Measurements from ENCODE around the gene TAOK1. TPM values are rescaled to one million over a fixed set of nuclear protein-coding genes. Genes with fewer than 3 reads are reported as not detected.

The TAOK1 gene
- total RNA-seq, 1 donor from 2014 or later, result 81.1 TPM

DNA sequence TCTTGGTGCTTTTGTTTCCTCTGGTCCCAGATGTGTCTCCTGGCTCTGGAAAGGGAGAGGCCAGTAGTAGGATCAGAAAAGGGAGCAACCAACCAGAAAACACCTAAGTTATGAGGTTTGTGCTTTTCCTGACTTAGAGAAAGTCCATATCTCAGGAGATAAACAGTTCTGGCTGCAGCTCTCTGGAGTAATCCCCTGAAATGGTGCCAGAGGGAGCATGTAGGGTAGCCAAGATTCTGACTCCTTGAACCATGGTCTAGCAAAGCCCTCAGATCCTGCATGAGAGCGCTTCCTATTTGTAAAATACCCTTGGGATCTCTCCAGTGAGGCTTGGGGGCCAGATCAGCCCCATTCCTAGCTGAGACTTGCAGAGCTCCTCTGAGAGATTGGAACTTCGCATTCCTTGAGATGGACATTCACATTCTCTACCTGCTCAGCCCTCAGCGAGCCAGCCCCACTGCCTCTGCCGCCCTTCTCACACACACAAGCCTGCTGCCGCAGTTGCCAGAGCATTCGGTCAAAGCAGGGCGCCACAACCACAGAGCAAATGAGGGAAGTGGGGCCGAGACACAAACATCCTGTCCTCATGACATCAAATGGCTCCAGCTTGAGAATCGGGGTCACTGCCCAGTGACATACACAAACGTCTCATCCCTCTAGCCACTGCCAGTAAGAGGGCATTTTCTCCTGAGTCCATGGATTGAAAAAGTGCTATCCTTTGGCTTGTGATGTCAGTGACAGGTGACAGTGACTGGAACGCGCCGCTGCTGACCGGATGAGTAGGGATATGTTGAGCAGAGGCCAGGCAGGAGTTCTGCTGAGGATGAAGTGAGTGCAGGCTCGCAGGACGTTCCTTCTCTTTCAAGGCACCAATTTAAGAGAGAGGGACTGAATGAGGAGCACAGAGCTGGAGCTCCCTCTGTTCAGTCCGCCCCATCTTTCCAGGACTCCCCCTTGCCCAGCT lies 171.7 kb downstream of the TAOK1 start:
- DNase-seq (ENCODE audit: extremely low spot score, unreplicated experiment), result peak; percentile 64
- H3K4me3 Mint-ChIP-seq (ENCODE audit: unreplicated experiment), result no peak overlapping the region
- H3K9me3 Mint-ChIP-seq (ENCODE audit: unreplicated experiment), result no peaks in the 10 kb centered on the region
- peaks cover 3% of the 10 kb centered on the region for H3K36me3 Mint-ChIP-seq (ENCODE audit: unreplicated experiment)
- TF ChIP-seq, protein P1, sequence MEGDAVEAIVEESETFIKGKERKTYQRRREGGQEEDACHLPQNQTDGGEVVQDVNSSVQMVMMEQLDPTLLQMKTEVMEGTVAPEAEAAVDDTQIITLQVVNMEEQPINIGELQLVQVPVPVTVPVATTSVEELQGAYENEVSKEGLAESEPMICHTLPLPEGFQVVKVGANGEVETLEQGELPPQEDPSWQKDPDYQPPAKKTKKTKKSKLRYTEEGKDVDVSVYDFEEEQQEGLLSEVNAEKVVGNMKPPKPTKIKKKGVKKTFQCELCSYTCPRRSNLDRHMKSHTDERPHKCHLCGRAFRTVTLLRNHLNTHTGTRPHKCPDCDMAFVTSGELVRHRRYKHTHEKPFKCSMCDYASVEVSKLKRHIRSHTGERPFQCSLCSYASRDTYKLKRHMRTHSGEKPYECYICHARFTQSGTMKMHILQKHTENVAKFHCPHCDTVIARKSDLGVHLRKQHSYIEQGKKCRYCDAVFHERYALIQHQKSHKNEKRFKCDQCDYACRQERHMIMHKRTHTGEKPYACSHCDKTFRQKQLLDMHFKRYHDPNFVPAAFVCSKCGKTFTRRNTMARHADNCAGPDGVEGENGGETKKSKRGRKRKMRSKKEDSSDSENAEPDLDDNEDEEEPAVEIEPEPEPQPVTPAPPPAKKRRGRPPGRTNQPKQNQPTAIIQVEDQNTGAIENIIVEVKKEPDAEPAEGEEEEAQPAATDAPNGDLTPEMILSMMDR (IDR thresholded peaks at IDR 0.05), result no peak
- H3K4me1 Mint-ChIP-seq (ENCODE audit: unreplicated experiment), result peaks cover 7% of the 10 kb centered on the region
- H3K27ac Mint-ChIP-seq (ENCODE audit: unreplicated experiment), result no peak overlapping the region
- no peaks in the 10 kb centered on the region for H3K27me3 Mint-ChIP-seq (ENCODE audit: unreplicated experiment)

DNA sequence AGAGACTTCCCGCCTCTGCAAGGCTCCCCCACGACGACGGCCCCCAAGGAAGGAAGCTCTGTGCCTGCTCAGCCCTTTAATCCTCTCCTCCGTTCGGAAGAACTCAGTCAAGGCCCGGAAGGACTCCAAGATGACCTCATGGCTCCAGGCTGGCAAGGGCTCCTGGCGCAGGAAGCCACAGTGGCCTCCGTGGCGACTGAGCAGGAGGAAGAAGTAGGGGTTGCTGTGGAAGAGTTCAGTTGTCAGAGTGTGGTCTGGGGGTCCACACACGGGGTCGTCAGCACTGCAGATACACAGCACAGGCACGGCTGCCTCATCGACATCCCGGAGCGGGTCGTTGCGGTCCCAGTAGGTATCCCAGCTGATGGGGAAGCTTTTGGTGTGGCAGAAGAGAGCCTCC lies 172.5 kb downstream of the TAOK1 start:
- Mint-ChIP-seq H3K27me3 (ENCODE audit: unreplicated experiment) (no peaks in the 10 kb centered on the region), H3K9me3 (ENCODE audit: unreplicated experiment) (no peaks in the 10 kb centered on the region), H3K27ac (ENCODE audit: unreplicated experiment) (no peak overlapping the region), H3K36me3 (ENCODE audit: unreplicated experiment) (peaks cover 3% of the 10 kb centered on the region), H3K4me3 (ENCODE audit: unreplicated experiment) (no peak overlapping the region), H3K4me1 (ENCODE audit: unreplicated experiment) (peaks cover 7% of the 10 kb centered on the region)
- TF ChIP-seq, protein P1 (IDR thresholded peaks at IDR 0.05), result no peak
- DNase-seq (ENCODE audit: extremely low spot score, unreplicated experiment), result peak; percentile 72

DNA sequence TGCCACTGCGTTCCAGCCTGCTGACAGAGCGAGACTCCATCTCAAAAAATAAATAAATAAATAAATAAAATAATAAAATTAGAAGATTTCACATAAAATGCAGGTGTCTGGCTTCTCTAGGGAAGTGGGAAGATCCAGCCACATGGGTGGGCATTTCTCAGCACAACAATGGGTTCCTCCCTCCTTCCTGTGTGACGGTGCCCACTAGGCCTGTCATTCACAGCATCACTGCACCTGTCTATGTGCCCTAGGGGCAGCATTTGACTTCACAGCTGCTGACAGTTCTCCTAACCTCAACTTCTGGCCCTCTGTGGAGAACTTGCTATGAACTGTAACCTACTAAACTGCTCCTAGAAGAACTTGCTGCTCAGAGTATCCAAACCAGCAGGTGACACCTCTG lies 173.7 kb downstream of the TAOK1 start:
- TF ChIP-seq, protein P1 (IDR thresholded peaks at IDR 0.05), result no peak
- no peak for DNase-seq (ENCODE audit: extremely low spot score, unreplicated experiment)
- no peaks in the 10 kb centered on the region for H3K27me3 Mint-ChIP-seq (ENCODE audit: unreplicated experiment)
- peaks cover 3% of the 10 kb centered on the region for H3K36me3 Mint-ChIP-seq (ENCODE audit: unreplicated experiment)
- H3K9me3 Mint-ChIP-seq (ENCODE audit: unreplicated experiment), result no peaks in the 10 kb centered on the region
- H3K4me3 Mint-ChIP-seq (ENCODE audit: unreplicated experiment), result no peak overlapping the region
- peaks cover 7% of the 10 kb centered on the region for H3K4me1 Mint-ChIP-seq (ENCODE audit: unreplicated experiment)
- no peak overlapping the region for H3K27ac Mint-ChIP-seq (ENCODE audit: unreplicated experiment)

DNA sequence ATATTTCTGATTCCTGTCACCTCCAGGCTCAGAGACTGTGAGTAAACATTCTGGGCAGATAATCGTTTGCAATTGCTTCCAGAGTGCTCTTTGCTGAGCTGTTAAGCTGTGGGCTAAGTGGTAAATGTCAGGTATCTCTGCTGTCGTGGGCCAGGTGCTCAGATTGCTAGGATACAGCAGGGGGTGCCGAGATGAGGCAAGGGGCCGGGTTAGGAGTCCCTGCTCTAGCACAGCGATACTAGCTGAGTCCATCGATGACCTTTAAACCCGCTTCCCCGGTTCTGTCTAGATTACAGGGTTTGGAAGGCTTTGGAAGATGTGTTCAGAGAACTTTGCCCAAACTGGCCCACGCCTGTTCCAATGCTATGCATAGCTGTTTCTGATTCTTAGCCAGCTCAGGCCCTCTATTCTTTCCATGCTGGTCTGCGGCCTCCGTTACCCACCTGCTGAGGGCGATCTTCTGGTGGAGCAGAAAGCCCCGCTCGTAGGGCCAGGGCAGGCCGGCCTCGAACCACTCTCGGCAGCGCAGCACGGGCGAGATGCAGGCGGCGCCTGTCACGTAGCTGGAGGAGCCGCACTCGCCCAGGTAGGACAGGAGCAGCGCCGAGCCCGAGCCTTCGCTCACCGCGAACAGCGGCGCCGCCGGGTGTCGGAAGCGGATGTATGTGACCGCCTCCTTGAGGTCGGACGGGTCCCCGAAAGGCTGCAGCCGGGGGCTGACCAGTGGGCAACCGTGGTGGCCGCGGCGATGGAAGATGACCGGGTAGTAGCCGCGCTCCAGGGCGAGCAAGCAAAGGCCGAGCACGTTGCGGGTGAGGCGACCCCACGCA lies 175.7 kb downstream of the TAOK1 start:
- H3K36me3 Mint-ChIP-seq (ENCODE audit: unreplicated experiment), result peaks cover 3% of the 10 kb centered on the region
- H3K4me3 Mint-ChIP-seq (ENCODE audit: unreplicated experiment), result peak overlapping the region; percentile 74
- TF ChIP-seq, protein P1 (IDR thresholded peaks at IDR 0.05), result peak; percentile 33
- no peaks in the 10 kb centered on the region for H3K9me3 Mint-ChIP-seq (ENCODE audit: unreplicated experiment)
- H3K27me3 Mint-ChIP-seq (ENCODE audit: unreplicated experiment), result no peaks in the 10 kb centered on the region
- peaks cover 19% of the 10 kb centered on the region for H3K4me1 Mint-ChIP-seq (ENCODE audit: unreplicated experiment)
- H3K27ac Mint-ChIP-seq (ENCODE audit: unreplicated experiment), result no peak overlapping the region
- peak; percentile 84 for DNase-seq (ENCODE audit: extremely low spot score, unreplicated experiment)

Measured in osteocyte (in vitro differentiated cells).